ENCODE measurements around the gene PAQR4.

PAQR4 gene

DNA sequence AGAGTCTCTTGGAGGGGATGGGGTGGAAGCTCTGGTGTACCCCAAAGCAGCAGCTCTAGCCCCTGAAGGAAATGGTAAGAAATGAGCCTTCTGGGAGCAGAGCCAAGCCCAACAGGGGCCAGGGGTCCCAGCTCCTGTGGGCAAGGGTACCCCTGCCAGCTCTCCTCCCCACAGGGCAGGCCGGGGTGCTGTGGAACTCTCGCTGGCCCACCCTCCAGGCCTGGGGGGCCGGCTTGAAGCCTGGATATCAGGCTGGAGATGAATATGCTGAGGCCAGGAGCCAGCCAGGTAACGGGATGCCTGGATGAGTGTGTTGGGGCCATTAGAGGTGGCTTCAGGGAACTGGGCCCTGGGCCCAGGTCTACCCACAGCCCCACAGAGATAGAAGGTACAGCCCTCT is 31.4 kb downstream of the PAQR4 start:
- H3K9me3 ChIP-seq (ENCODE audit: control insufficient read depth in 1 of 2, low read length in 2 of 2), result no peaks in the 10 kb centered on the region
- H3K36me3 ChIP-seq (ENCODE audit: control insufficient read depth in 1 of 2, insufficient read depth in 2 of 2, low read length in 2 of 2), result no peaks in the 10 kb centered on the region
- H3K27me3 ChIP-seq (ENCODE audit: low read depth, low read length), result no peaks in the 10 kb centered on the region
- H3K27ac ChIP-seq (ENCODE audit: low read length), result no peak overlapping the region
- H3K4me3 ChIP-seq (ENCODE audit: low read depth in 1 of 2, low read length in 2 of 2), result no peak overlapping the region
- H3K4me1 ChIP-seq (ENCODE audit: control insufficient read depth in 1 of 2, insufficient read depth in 2 of 2, low read length in 2 of 2), result peaks cover 0 to 4% of the 10 kb centered on the region in 2 donors

DNA sequence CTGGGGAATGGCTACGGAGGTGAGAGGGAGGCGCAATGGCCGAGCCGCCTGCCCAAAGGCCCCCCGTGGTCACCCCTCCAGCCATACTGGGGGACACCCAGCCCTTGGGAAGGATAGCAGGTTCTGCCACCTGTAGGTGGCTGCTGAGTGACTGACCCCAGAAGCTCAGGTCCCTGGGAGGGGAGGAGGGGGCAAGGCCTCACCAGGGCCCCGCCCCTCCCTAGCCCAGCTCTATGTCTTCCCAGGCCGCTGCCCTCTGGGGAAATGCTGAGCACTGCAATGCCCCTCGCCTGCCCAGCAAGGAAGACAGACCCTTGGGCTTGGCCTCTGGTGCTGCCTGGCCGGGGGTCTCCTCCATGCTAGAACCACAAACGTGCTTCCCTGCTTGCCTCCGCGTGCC is 32.2 kb downstream of the PAQR4 start:
- no peaks in the 10 kb centered on the region for H3K9me3 ChIP-seq (ENCODE audit: control insufficient read depth in 1 of 2, low read length in 2 of 2)
- H3K4me3 ChIP-seq (ENCODE audit: low read depth in 1 of 2, low read length in 2 of 2), result no peak overlapping the region
- no peaks in the 10 kb centered on the region for H3K27me3 ChIP-seq (ENCODE audit: low read depth, low read length)
- peaks cover 0 to 4% of the 10 kb centered on the region in 2 donors for H3K4me1 ChIP-seq (ENCODE audit: control insufficient read depth in 1 of 2, insufficient read depth in 2 of 2, low read length in 2 of 2)
- H3K36me3 ChIP-seq (ENCODE audit: control insufficient read depth in 1 of 2, insufficient read depth in 2 of 2, low read length in 2 of 2), result no peaks in the 10 kb centered on the region
- H3K27ac ChIP-seq (ENCODE audit: low read length), result no peak overlapping the region

DNA sequence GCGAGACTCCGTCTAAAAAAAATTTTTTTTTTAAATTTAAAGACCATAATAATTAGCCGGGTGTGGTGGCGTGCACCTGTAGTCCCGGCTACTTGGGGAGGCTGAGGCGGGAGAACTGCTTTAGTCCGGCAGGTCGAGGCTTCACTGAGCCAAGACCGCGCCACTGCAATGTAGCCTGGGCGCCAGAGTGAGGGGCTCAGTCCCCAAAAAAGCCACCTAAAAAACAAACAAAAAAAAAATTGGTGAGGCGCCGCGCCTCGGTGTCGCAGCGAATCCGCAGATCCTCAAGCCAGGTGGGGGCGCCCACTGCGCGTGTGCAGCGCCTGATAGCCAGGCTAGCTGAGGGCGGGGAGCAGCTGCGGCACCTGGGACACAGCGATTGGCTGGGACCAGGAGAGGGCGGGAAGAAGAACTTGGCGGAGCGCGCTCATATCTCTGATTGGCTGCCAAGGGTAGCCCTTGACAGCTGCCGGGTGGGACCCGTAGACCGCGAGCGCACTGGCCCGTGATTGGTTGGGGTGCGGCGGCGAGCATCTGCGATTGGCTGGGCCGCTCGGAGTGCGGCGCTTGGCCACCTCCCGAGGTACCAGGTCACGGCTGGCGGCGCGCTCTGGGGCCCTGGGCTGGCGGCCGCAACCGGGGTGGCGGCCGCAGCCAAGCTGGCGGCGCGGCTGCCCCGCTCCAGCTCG is 34.6 kb downstream of the PAQR4 start:
- Histone ChIP-seq H3K36me3 (ENCODE audit: control insufficient read depth in 1 of 2, insufficient read depth in 2 of 2, low read length in 2 of 2) (no peaks in the 10 kb centered on the region), H3K4me3 (ENCODE audit: low read depth in 1 of 2, low read length in 2 of 2) (no peak overlapping the region), H3K9me3 (ENCODE audit: control insufficient read depth in 1 of 2, low read length in 2 of 2) (no peaks in the 10 kb centered on the region), H3K27ac (ENCODE audit: low read length) (no peak overlapping the region), H3K4me1 (ENCODE audit: control insufficient read depth in 1 of 2, insufficient read depth in 2 of 2, low read length in 2 of 2) (peaks cover 5 to 6% of the 10 kb centered on the region in 2 donors), H3K27me3 (ENCODE audit: low read depth, low read length) (peaks cover 3% of the 10 kb centered on the region)

DNA sequence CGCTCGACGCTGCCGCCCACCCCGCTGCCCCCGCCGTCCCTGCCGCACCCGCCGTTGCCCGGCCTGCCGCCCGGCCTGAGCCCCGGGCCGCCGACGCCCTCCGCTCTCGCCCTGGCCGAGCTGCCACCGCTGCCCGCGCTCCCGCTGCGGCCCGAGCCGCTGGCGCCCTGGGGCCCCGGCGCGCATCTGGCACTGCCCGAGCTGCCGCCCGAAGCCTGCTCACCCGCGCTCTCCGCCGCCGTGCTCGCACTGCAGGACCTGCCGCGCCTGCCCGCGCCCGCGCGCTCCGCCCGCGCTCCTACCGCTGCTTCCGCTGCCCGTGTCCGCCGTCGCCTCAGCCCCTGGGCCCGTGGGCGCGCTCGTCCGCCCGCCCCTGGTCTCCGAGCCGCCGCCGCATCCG is 35.2 kb downstream of the PAQR4 start:
- peaks cover 3% of the 10 kb centered on the region for H3K27me3 ChIP-seq (ENCODE audit: low read depth, low read length)
- H3K27ac ChIP-seq (ENCODE audit: low read length), result no peak overlapping the region
- no peaks in the 10 kb centered on the region for H3K36me3 ChIP-seq (ENCODE audit: control insufficient read depth in 1 of 2, insufficient read depth in 2 of 2, low read length in 2 of 2)
- H3K9me3 ChIP-seq (ENCODE audit: control insufficient read depth in 1 of 2, low read length in 2 of 2), result no peaks in the 10 kb centered on the region
- H3K4me3 ChIP-seq (ENCODE audit: low read depth in 1 of 2, low read length in 2 of 2), result no peak overlapping the region
- peaks cover 5 to 7% of the 10 kb centered on the region in 2 donors for H3K4me1 ChIP-seq (ENCODE audit: control insufficient read depth in 1 of 2, insufficient read depth in 2 of 2, low read length in 2 of 2)

DNA sequence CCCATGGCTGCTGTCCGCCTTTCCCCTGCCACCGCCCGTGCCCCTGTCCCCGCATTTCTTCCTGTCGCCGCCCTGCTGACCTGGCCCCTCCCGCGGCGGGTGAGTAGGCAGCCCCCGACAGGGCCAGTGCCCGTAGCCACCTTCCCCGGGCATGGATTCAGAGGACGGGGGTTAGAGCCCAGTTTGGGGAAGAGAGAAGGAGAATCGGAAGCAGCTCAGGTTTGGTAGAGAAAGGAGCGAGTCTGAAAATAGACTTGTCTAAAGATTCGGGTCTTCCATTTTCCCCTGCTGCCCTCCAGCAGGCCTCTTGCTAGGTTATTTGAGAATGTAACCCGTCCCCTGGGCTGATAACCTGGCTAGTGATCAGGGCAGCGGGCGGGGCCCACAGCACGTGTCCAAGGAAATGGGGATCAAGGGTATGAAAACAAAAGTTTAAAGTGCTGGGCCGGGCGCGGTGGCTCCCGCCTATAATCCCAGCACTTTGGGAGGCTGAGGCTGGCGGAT is 35.7 kb downstream of the PAQR4 start:
- Histone ChIP-seq H3K27ac (ENCODE audit: low read length) (peak overlapping the region; percentile 31), H3K36me3 (ENCODE audit: control insufficient read depth in 1 of 2, insufficient read depth in 2 of 2, low read length in 2 of 2) (no peaks in the 10 kb centered on the region), H3K9me3 (ENCODE audit: control insufficient read depth in 1 of 2, low read length in 2 of 2) (no peaks in the 10 kb centered on the region), H3K4me1 (ENCODE audit: control insufficient read depth in 1 of 2, insufficient read depth in 2 of 2, low read length in 2 of 2) (peaks cover 5 to 7% of the 10 kb centered on the region in 2 donors), H3K4me3 (ENCODE audit: low read depth in 1 of 2, low read length in 2 of 2) (peak overlapping the region; percentile 32 to 48), H3K27me3 (ENCODE audit: low read depth, low read length) (peaks cover 3% of the 10 kb centered on the region)

DNA sequence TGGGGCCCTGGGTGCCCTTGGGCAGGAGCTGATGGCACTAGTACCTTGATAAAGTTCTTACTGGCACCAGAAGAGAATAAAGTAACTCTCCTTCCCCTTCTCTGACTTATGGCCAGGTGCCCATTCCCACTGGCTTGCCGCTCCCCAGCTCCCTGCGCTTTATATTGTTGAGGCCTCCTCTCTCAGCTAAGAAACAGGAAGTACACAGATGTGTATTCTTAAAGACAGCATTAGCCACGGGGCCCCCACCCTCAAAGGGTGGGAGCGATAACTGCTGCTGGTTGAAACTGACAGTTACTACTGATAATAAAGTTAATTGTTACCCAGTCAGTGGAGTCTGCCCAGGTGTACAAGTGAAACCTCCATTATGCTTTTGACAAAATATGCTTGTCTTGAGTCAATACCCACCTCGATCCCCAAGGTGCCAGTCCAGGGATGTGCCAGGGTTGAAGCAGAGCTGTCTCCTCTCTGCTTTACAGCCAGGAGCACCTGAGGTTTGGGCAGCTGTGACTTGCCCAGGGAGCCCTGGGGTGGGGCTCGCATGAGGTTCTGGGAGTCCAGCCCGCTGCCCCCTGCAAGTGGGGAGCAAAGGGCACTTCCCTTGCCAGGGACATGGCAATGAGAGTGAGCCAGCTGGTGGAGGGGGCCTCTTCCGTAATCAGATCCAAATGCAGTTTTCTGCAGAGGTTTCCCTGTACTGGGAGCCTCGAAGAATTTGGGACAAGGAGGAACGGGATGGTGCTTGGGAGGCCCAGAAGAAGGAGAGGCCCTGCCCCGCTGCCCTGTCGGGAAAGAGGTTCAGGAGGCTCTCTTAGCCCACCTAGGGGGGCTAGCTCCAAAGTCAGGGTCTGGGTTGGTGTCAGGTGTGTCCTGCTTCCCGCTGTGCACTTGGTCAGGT is 38.2 kb downstream of the PAQR4 start:
- Histone ChIP-seq H3K4me3 (ENCODE audit: low read depth in 1 of 2, low read length in 2 of 2) (no peak overlapping the region), H3K36me3 (ENCODE audit: control insufficient read depth in 1 of 2, insufficient read depth in 2 of 2, low read length in 2 of 2) (no peaks in the 10 kb centered on the region), H3K9me3 (ENCODE audit: control insufficient read depth in 1 of 2, low read length in 2 of 2) (no peaks in the 10 kb centered on the region), H3K27me3 (ENCODE audit: low read depth, low read length) (peaks cover 9% of the 10 kb centered on the region), H3K27ac (ENCODE audit: low read length) (peak overlapping the region; percentile 74), H3K4me1 (ENCODE audit: control insufficient read depth in 1 of 2, insufficient read depth in 2 of 2, low read length in 2 of 2) (peaks cover 5 to 7% of the 10 kb centered on the region in 2 donors)

DNA sequence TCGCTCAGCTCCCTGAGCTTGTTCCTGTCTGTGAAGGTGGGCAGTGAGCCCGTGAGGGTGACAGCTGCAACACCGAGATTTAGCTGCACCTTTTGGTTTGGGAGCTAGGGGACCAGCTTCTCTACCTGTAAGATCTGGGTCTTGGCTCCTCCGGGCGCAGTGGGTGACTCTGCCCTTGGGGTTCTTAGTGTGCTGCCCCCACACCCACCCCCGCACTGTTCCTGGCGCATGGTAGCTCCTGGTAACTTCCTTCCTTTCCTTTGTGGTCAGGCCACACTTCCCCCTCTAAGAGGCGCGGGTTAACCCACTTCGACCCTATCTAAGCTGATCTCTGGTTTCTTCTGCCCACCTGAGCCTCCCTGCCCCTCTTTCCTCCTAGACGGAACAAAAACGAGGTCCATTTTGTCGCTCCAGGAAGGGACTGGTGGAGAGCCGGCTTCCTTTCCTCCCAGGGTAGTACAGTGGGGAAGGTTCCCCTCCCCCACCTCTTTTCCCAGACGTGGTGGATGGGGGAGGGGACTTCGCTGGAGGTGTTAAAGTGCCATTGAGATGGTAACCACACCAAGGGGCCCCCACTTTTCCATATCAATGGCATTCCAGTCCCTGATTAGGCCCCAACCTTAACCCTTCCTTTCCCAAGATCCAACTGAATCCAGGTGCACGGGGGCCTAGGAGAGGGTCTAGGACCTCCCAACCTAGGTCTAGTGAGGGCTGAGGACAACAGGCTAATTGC is 39.0 kb downstream of the PAQR4 start:
- Histone ChIP-seq H3K27ac (ENCODE audit: low read length) (peak overlapping the region; percentile 74), H3K4me3 (ENCODE audit: low read depth in 1 of 2, low read length in 2 of 2) (peak overlapping the region; percentile 9 to 28), H3K36me3 (ENCODE audit: control insufficient read depth in 1 of 2, insufficient read depth in 2 of 2, low read length in 2 of 2) (no peaks in the 10 kb centered on the region), H3K27me3 (ENCODE audit: low read depth, low read length) (peaks cover 15% of the 10 kb centered on the region), H3K4me1 (ENCODE audit: control insufficient read depth in 1 of 2, insufficient read depth in 2 of 2, low read length in 2 of 2) (peaks cover 5 to 7% of the 10 kb centered on the region in 2 donors), H3K9me3 (ENCODE audit: control insufficient read depth in 1 of 2, low read length in 2 of 2) (no peaks in the 10 kb centered on the region)

DNA sequence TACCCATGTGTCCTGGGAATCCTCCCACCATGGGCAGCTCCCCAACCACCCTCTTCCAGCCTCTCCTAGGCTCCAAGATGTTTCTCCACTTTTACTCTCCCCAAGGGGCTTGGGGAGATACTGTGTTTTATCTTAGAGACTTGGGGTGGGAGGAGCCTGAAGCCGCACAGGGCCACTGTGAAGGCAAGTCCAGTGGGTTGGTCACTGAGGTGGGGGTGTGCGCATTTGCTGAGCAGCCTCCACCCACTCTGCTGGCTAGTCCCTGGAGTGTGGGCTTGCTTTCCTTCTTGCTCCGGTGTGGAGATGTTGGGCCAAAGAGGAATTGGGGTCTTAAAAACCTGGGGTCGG is 39.5 kb downstream of the PAQR4 start:
- H3K9me3 ChIP-seq (ENCODE audit: control insufficient read depth in 1 of 2, low read length in 2 of 2), result no peaks in the 10 kb centered on the region
- H3K4me1 ChIP-seq (ENCODE audit: control insufficient read depth in 1 of 2, insufficient read depth in 2 of 2, low read length in 2 of 2), result peaks cover 5 to 7% of the 10 kb centered on the region in 2 donors
- peaks cover 16% of the 10 kb centered on the region for H3K27me3 ChIP-seq (ENCODE audit: low read depth, low read length)
- peak overlapping the region; percentile 74 for H3K27ac ChIP-seq (ENCODE audit: low read length)
- H3K36me3 ChIP-seq (ENCODE audit: control insufficient read depth in 1 of 2, insufficient read depth in 2 of 2, low read length in 2 of 2), result no peaks in the 10 kb centered on the region
- H3K4me3 ChIP-seq (ENCODE audit: low read depth in 1 of 2, low read length in 2 of 2), result no peak overlapping the region

DNA sequence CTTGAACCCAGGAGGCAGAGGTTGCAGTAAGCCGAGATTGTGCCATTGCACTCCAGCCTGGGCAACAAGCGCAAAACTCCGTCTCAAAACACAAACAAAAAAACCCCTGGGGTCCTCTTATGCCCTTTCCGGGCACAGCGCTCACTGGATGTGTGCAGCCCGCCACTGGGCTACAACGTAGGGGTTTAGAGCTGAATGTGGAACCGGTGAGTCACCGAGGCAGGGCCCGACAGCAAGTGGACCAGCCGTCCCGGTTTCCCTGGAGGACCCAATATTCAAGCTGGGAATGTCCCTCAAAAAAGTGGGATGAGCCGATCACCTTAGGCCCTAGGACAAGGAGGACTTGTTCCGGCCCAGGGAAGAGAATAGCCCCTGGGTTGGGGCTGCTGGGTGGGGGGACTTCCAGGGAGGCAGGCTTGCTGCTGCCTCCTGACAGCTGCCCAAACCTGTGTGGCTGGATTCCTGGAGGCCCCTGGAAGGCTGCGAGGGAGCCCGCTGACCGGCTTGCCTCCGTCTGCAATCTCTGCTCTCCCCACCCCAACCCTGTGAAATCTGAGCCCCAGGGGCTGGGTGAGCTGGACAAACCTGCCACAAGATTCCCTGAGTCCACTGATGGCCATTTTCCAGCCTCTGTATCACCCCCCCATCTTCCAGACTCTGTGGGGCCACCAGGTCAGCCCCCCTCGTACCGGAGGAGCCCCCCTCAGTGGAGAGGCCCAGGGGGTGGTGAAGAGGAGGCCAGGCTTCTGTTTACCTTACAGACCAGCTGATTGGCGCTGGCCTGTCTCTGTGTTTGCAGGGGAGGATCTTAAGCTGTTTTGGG is 40.6 kb downstream of the PAQR4 start:
- no peak overlapping the region for H3K4me3 ChIP-seq (ENCODE audit: low read depth in 1 of 2, low read length in 2 of 2)
- no peaks in the 10 kb centered on the region for H3K9me3 ChIP-seq (ENCODE audit: control insufficient read depth in 1 of 2, low read length in 2 of 2)
- peaks cover 16% of the 10 kb centered on the region for H3K27me3 ChIP-seq (ENCODE audit: low read depth, low read length)
- H3K27ac ChIP-seq (ENCODE audit: low read length), result no peak overlapping the region
- H3K36me3 ChIP-seq (ENCODE audit: control insufficient read depth in 1 of 2, insufficient read depth in 2 of 2, low read length in 2 of 2), result no peaks in the 10 kb centered on the region
- H3K4me1 ChIP-seq (ENCODE audit: control insufficient read depth in 1 of 2, insufficient read depth in 2 of 2, low read length in 2 of 2), result peaks cover 5% of the 10 kb centered on the region in 2 donors

DNA sequence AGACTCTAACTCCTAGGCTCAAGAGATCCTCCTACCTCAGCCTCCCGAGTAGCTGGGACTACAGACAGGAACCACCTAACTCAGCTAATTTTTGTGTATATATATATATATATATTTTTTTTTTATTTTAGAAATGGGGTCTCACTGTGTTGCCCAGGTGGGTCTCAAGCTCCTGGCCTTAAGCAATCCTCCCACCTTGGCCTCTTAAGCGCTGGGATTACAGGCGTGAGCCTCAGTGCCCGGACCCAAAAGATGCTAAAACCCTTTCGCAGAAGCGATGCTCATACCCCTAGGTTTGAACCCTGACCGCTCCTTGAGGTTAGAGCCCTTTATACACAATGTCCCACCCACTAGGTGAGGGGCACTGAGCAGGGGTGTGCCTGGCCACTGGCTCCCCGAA is 41.4 kb downstream of the PAQR4 start:
- Histone ChIP-seq H3K4me3 (ENCODE audit: low read depth in 1 of 2, low read length in 2 of 2) (no peak overlapping the region), H3K9me3 (ENCODE audit: control insufficient read depth in 1 of 2, low read length in 2 of 2) (no peaks in the 10 kb centered on the region), H3K4me1 (ENCODE audit: control insufficient read depth in 1 of 2, insufficient read depth in 2 of 2, low read length in 2 of 2) (peaks cover 3 to 5% of the 10 kb centered on the region in 2 donors), H3K27ac (ENCODE audit: low read length) (no peak overlapping the region), H3K36me3 (ENCODE audit: control insufficient read depth in 1 of 2, insufficient read depth in 2 of 2, low read length in 2 of 2) (no peaks in the 10 kb centered on the region), H3K27me3 (ENCODE audit: low read depth, low read length) (peaks cover 16% of the 10 kb centered on the region)

All from muscle layer of duodenum (tissue), 2 donors.